GM23248 (cell line): Measurements from ENCODE around the gene IMMT. TPM values are rescaled to one million over a fixed set of nuclear protein-coding genes. Genes with fewer than 3 reads are reported as not detected.

Source experiments
- DNase-seq: peaks from one replicate; pipeline ENCODE4 v3.0.0-alpha.2; 2015
- H2AFZ ChIP-seq: fragments of 200-600 bp; sonication (generic); 2 replicates; pipeline ENCODE4 v1.6.1; 2016; ENCODE audit warnings: antibody characterized with exemption
- H3F3A ChIP-seq: fragments of 200-600 bp; sonication (generic); 2 replicates; pipeline ENCODE4 v1.6.1; 2016; ENCODE audit warnings: mild to moderate bottlenecking, antibody characterized with exemption, mixed run types; ENCODE audit not compliant: insufficient read depth
- H3K27ac ChIP-seq: fragments of 200-600 bp; sonication (generic); 2 replicates; pipeline ENCODE4 v1.5.1; 2016; ENCODE audit warnings: mild to moderate bottlenecking
- H3K27me3 ChIP-seq: fragments of 200-600 bp; sonication (generic); replicated peaks from 2 replicates; pipeline ENCODE4 v1.6.1; 2016; ENCODE audit warnings: mild to moderate bottlenecking; ENCODE audit not compliant: insufficient read depth
- H3K36me3 ChIP-seq: fragments of 200-600 bp; sonication (generic); 2 replicates; pipeline ENCODE4 v1.6.1; 2016; ENCODE audit warnings: low read depth, mild to moderate bottlenecking
- H3K4me1 ChIP-seq: fragments of 200-600 bp; sonication (generic); 2 replicates; pipeline ENCODE4 v1.6.1; 2016; ENCODE audit warnings: mild to moderate bottlenecking; ENCODE audit not compliant: insufficient read depth
- H3K4me2 ChIP-seq: fragments of 200-600 bp; sonication (generic); one replicate; pipeline ENCODE4 v1.6.1; 2016; ENCODE audit warnings: mild to moderate bottlenecking; ENCODE audit not compliant: unreplicated experiment
- H3K4me3 ChIP-seq: fragments of 200-600 bp; sonication (generic); 2 replicates; pipeline ENCODE4 v1.5.1; 2016; ENCODE audit warnings: mild to moderate bottlenecking
- H3K79me2 ChIP-seq: fragments of 200-600 bp; sonication (generic); 2 replicates; pipeline ENCODE4 v1.6.1; 2016; ENCODE audit warnings: mild to moderate bottlenecking; ENCODE audit not compliant: insufficient read depth
- H3K9ac ChIP-seq: fragments of 200-600 bp; sonication (generic); 2 replicates; pipeline ENCODE4 v1.6.1; 2016; ENCODE audit warnings: mild to moderate bottlenecking
- H3K9me2 ChIP-seq: fragments of 200-600 bp; sonication (generic); 2 replicates; pipeline ENCODE4 v1.6.1; 2016; ENCODE audit warnings: mixed run types, mild to moderate bottlenecking, moderate library complexity; ENCODE audit not compliant: insufficient read depth
- H3K9me3 ChIP-seq: fragments of 200-600 bp; sonication (generic); one replicate; pipeline ENCODE4 v1.6.1; 2017; ENCODE audit warnings: low read depth
- H4K20me1 ChIP-seq: fragments of 200-600 bp; sonication (generic); 2 replicates; pipeline ENCODE4 v1.6.0; 2016; ENCODE audit not compliant: insufficient read depth
- EZH2 ChIP-seq: fragments of 200-600 bp; sonication (generic); IDR thresholded peaks from 2 replicates; pipeline ENCODE4 v1.6.1; 2018; ENCODE audit warnings: antibody characterized with exemption, mild to moderate bottlenecking; ENCODE audit not compliant: insufficient read depth, poor library complexity, severe bottlenecking
- EZH2phosphoT487 ChIP-seq: fragments of 200-600 bp; sonication (generic); IDR thresholded peaks from 2 replicates; pipeline ENCODE4 v1.6.1; 2018; ENCODE audit warnings: antibody characterized with exemption, moderate library complexity, mild to moderate bottlenecking, low read depth; ENCODE audit not compliant: insufficient read depth
- WGBS, 2 experiments: methylation state at CpG; one replicate each; pipeline ENCODE4 v1.1.6; 2015 to 2017; ENCODE audit warnings: low lambda C conversion rate in 2 of 2, low coverage in 1 of 2; ENCODE audit errors: missing lambda C conversion rate in 2 of 2; 5-methylcytosine and 5-hydroxymethylcytosine counted together
- in situ Hi-C: fragments of 300-500 bp; cut with MboI; formaldehyde crosslinking; loops from 2 replicates; pipeline ENCODE4 v1.15.0; 2020
- polyA plus RNA-seq: library from polyadenylated mRNA; unstranded; fragments of >200 nt; fragmentation: Nextera tagmentation; extraction: Ambion mirVana; gene quantifications from 2 replicates; pipeline ENCODE4 v1.2.1, GENCODE V29; 2016
- total RNA-seq: library from RNA; depleted of rRNA; stranded (reverse); fragments of >200 nt; shearing (Covaris generic); gene quantifications from 2 replicates; pipeline ENCODE4 v1.2.3, GENCODE V29; 2014

The IMMT gene
- total and polyA plus RNA-seq, 2 experiments from 2014 or later, result 60.4 to 75.4 TPM

GRCh38 chr2:86237172-86237571 lies 41.9 kb upstream of the IMMT start:
- Histone ChIP-seq H3K4me1 (no peaks in the 10 kb centered on the region), H3K4me3 (no peak overlapping the region), H2AFZ (no peak overlapping the region), H4K20me1 (no peaks in the 10 kb centered on the region), H3K4me2 (no peak overlapping the region), H3K9me3 (no peaks in the 10 kb centered on the region), H3K79me2 (no peaks in the 10 kb centered on the region), H3K9me2 (no peaks in the 10 kb centered on the region), H3K27ac (no peak overlapping the region), H3F3A (no peaks in the 10 kb centered on the region), H3K27me3 (peaks cover 28% of the 10 kb centered on the region; the same call in 1 of the 2 replicates), H3K9ac (no peak overlapping the region), H3K36me3 (no peaks in the 10 kb centered on the region)
- no peak for DNase-seq
- TF ChIP-seq EZH2 (no peak), EZH2phosphoT487 (no peak)
- in situ Hi-C loops, result no loop called here
- 55 to 56% methylated on average over 5 of the region's 5 CpGs for WGBS, 2 experiments

GRCh38 chr2:86235196-86235980 lies 40.1 kb upstream of the IMMT start:
- Histone ChIP-seq H3K4me1 (no peaks in the 10 kb centered on the region), H3K27me3 (peaks cover 28% of the 10 kb centered on the region; the same call in 1 of the 2 replicates), H2AFZ (no peak overlapping the region), H3K9me2 (no peaks in the 10 kb centered on the region), H3K9me3 (no peaks in the 10 kb centered on the region), H3K4me2 (no peak overlapping the region), H3K79me2 (no peaks in the 10 kb centered on the region), H3K27ac (no peak overlapping the region), H3K36me3 (no peaks in the 10 kb centered on the region), H3K9ac (no peak overlapping the region), H3F3A (no peaks in the 10 kb centered on the region), H3K4me3 (no peak overlapping the region), H4K20me1 (no peaks in the 10 kb centered on the region)
- no peak for TF ChIP-seq EZH2phosphoT487
- TF ChIP-seq EZH2, result no peak
- no peak for DNase-seq
- 71 to 73% methylated on average over 12 of the region's 12 CpGs for WGBS, 2 experiments
- in situ Hi-C loops, result no loop called here

GRCh38 chr2:86234563-86235131 lies 39.4 kb upstream of the IMMT start:
- 6 to 12% methylated on average over 3 of the region's 3 CpGs for WGBS, 2 experiments
- Histone ChIP-seq H3K4me1 (no peaks in the 10 kb centered on the region), H3K9me2 (no peaks in the 10 kb centered on the region), H3F3A (no peaks in the 10 kb centered on the region), H3K79me2 (no peaks in the 10 kb centered on the region), H3K9me3 (no peaks in the 10 kb centered on the region), H3K9ac (no peak overlapping the region), H3K4me2 (no peak overlapping the region), H4K20me1 (no peaks in the 10 kb centered on the region), H2AFZ (no peak overlapping the region), H3K27me3 (peaks cover 27% of the 10 kb centered on the region; the same call in 1 of the 2 replicates), H3K4me3 (no peak overlapping the region), H3K27ac (no peak overlapping the region), H3K36me3 (no peaks in the 10 kb centered on the region)
- no peak for TF ChIP-seq EZH2phosphoT487
- no peak for TF ChIP-seq EZH2
- no peak for DNase-seq
- in situ Hi-C loops, result no loop called here

- H3K9ac ChIP-seq, result no peak overlapping the region
- 71 to 74% methylated on average over 4 of the region's 4 CpGs for WGBS, 2 experiments
- in situ Hi-C loops, result no loop called here
- no peaks in the 10 kb centered on the region for H3K9me3 ChIP-seq
- H3K79me2 ChIP-seq, result no peaks in the 10 kb centered on the region
- H3K36me3 ChIP-seq, result no peaks in the 10 kb centered on the region
- TF ChIP-seq EZH2 (no peak), EZH2phosphoT487 (no peak)
- H3F3A ChIP-seq, result no peaks in the 10 kb centered on the region
- no peak for DNase-seq
- no peaks in the 10 kb centered on the region for H3K4me1 ChIP-seq
- H3K27ac ChIP-seq, result no peak overlapping the region
- H3K27me3 ChIP-seq, result peaks cover 21% of the 10 kb centered on the region; the same call in 1 of the 2 replicates
- no peaks in the 10 kb centered on the region for H4K20me1 ChIP-seq
- no peaks in the 10 kb centered on the region for H3K9me2 ChIP-seq
- H3K4me3 ChIP-seq, result no peak overlapping the region
- H3K4me2 ChIP-seq, result no peak overlapping the region
- no peak overlapping the region for H2AFZ ChIP-seq
Measured at GRCh38 chr2:86233436-86233835, 38.2 kb upstream of the IMMT start.
